Stimulated activated CD4-positive, alpha-beta T cell treated with anti-CD3 and anti-CD28 coated beads, Interleukin-4, amount 100 ng/mL, for 48 hours (primary cell): ENCODE measurements around the gene FBLN1.
"Not testable (repeated sequence)": the region's sequence is repeated elsewhere in the genome, so short reads cannot be mapped to it uniquely, and the experiment has no call there.

ENCODE experiments used
- DNase-seq, 2 donors: peaks; one replicate each; pipeline ENCODE4 v3.0.0-alpha.2; 2020; ENCODE audit warnings: low read depth in 2 of 2

Gene FBLN1

DNA sequence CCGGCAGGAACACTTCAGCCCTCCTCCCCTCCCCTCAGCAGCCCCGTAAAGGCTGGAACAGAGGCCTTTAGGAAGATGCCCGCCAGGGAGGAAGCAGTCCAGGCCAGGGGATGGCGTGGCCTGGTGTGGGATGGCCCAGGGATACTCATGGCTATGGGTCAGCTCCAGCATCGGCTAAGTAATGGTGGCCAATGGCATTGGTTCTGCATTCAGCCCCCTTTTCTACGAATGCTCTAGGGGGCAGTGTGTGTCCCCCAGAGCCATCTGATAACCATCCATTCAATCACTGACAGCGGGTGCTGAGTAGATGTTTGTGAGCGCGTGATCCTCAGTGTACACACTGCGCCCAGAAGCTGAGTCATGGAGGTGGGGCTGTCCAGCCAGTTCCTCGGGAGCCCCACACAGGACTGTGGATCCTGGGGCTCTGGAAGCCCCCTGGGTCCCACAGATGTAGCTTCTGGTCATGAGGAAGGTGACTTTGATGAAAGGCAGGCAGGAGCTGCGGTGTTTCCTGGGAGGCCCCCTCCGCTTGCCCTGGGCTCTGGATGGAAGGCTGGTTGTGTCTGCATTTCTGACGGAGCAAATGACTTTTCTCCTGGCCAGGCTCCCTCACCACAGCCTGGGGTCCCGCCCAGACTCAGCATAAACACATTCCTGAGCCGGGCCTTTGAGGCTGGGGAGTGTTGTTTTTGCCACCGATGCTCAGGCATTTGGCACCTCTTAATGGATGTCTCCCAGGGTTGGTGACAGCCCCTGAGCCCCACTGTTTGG is 46.5 kb downstream of the FBLN1 start:
- no peak for DNase-seq

DNA sequence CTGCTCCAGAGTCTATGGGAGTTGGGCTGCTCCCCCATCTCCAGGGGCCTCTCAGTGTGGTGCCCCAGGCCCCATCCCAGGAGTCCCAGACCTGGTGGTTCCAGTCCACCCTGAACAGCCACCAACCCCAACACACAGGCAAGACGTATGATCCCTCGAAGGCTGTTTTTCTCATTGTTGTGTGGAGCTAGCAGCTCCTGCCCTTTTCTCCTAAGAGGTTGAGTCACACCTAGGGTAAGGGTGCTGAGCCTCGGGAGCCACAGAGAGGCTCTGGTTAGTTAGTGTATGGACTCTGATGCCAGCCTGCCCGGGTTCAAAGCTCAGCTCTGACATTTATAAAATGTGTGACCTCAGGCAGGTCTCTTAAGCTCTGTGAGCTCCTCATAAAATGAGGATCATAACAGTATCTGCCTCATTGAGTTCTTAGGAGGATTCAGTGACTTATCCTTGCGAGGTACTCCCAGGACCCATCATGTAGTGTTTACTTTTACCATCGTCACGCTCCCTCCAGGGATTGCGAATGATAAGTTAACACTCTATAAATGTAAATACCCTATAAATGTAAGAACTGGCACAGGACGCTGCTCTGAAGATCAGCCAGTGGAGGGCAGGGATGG is 47.2 kb downstream of the FBLN1 start:
- no peak for DNase-seq

GRCh38 chr22:45550416-45550815 is 47.7 kb downstream of the FBLN1 start:
- no peak for DNase-seq

DNA sequence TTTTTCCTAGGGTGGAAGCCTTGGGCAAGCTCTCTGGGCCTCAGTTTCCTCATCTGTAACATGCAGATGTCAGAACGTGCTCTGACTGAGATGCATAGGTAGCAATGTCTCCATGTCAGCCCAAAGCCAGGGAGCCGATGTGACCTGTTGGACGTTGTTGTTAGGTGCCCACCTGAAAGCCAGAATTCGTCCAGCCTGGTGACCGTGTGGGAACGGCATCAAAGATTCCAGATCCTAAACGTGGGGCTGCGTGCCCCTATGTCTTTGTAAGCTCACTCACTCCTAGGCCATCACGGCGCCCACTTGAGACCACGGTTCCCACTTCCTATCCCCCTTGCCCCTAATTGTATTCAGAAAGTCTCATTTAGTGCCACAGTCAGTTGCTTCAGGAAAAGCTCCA is 48.2 kb downstream of the FBLN1 start:
- no peak for DNase-seq

DNA sequence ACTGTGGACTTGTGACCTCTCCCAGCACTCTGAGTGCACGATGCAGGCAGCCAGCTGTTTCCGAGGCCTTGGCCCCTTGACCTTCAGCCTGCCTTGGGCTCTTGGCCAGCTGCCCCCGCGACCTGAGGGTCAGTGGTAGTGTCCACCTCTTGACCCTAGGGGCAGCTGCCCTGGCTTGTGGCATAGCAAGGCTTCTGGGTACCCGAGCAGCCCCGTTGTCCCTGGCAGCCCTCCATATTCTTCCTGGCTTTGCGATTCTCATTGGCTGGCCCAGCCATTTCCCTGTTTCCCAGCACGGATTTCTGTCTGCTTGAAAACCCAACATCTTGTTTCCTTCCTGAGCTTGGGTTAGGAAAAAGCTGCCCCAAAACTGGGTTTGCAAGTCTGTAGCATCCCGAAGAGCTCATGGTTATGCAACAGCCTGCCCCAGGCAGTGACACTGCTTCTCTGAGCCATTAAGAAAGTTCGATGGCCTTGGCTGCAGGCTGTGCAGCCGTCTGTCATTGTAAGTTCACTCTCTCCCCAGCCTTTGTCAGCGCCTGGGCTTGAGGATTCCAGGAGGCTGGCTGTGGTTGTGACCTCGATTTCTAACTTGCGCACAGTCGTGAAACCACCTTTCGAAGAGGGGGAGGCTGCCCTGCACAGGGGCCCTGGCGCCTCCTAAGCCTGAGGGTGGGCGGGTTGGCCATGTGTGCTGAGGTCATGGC is 48.8 kb downstream of the FBLN1 start:
- no peak for DNase-seq

- DNase-seq = no peak
Observed at GRCh38 chr22:45552017-45552411, 49.3 kb downstream of the FBLN1 start.

DNA sequence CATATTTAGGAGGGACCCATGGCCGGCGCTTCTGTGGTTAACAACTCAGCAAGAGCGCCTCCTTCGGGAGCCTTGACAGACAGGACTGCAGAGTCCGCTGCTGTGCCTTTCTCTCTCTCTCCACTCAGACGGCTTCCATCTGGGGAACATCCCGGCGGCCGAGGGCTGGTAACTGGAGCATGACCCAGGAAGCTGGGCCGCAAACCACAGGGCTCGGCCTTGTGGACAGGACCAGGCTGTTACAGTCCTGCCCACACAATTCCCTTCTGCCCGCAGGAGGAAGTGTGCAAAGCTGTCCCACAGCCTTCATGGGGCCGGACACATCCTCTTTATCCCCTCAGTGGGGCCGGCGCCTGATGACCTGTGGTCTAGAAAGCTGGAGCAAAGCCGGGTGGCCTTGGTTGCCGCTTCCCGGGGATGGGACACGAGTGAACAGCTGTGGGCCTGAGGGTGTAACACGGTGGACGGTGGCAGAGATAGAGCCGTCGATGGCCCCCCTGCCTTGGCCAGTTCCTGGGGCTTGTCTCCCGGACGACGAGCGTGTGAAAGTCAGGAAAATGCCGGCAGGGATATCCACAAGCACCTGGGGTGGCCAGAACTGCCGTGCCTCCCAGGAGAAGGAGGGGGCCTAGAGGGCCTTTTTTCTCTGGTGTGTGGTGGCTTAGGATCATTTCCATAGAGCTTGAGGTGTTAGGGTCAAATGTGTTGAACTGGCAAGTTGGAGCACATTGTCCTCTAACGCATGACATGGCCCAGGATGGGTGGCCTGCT is 50.1 kb downstream of the FBLN1 start:
- DNase-seq = no peak

- DNase-seq = peak; percentile 43 to 60
Observed at GRCh38 chr22:45553351-45554039, 50.8 kb downstream of the FBLN1 start.

DNA sequence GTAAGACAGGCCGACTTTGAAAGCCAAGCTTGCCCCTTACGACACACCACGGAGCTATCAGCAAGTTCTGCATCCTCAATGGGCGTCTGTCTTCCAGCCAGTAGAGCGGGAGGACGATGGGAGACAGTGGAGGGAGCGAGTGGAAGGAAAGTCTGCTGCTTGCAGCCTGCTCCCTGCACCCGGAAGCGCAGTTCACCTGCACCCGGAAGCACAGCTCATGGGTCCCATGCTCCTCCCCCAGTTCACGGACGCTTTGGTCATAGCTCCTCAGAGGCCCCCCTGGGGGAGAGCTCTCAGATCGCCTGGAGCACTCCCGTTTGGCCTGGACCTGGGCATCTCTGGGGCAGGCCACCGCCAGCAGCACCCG is 51.3 kb downstream of the FBLN1 start:
- DNase-seq = no peak

GRCh38 chr22:45554861-45555260 is 52.2 kb downstream of the FBLN1 start:
- DNase-seq = no peak

GRCh38 chr22:45557926-45558325 is 55.2 kb downstream of the FBLN1 start:
- not testable (repeated sequence) for DNase-seq

DNA sequence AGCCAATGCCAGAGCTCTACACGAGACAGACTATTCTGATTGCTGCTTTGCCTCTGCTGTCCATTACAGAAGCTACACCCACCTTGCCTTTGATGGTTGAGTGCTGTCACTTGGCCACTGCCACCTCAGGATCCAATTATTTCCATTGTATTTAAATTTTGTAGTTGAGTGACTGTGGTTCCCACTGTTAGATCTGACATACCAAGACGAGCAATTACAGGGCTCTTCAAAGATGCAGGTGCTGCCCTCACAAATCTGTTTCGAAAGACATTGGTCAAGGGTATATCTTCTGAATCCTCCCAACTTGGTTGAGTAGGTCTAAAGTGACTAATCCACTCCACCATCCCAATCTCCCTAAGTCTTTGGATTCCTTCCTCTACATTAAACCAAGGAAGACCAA is 57.4 kb downstream of the FBLN1 start:
- not testable (repeated sequence) for DNase-seq

- not testable (repeated sequence) for DNase-seq
Observed at GRCh38 chr22:45560761-45561160, 58.1 kb downstream of the FBLN1 start.

- no peak for DNase-seq
Observed at GRCh38 chr22:45562102-45562501, 59.4 kb downstream of the FBLN1 start.

DNA sequence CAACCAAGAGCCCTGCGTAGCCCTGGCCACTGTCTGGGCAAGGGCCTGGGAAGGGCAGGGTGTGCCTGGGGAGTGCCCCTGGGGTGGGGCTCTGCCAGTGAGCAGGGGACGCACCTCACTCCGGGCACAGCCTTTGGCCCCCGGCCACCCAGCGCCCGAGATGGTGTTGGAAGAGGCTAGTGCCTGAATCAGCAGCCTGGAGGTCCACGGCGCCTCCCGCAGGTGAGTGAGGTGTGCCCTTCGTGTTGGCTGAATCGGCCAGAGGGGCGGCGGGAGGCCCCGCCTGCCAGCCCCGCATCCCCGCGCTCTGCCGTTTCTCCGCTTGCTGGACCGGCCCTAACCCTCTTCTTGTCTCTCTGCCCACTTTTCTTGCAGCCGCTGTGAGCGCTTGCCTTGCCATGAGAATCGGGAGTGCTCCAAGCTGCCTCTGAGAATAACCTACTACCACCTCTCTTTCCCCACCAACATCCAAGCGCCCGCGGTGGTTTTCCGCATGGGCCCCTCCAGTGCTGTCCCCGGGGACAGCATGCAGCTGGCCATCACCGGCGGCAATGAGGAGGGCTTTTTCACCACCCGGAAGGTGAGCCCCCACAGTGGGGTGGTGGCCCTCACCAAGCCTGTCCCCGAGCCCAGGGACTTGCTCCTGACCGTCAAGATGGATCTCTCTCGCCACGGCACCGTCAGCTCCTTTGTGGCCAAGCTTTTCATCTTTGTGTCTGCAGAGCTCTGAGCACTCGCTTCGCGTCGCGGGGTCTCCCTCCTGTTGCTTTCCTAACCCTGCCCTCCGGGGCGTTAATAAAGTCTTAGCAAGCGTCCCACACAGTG is 60.1 kb downstream of the FBLN1 start:
- no peak for DNase-seq

DNA sequence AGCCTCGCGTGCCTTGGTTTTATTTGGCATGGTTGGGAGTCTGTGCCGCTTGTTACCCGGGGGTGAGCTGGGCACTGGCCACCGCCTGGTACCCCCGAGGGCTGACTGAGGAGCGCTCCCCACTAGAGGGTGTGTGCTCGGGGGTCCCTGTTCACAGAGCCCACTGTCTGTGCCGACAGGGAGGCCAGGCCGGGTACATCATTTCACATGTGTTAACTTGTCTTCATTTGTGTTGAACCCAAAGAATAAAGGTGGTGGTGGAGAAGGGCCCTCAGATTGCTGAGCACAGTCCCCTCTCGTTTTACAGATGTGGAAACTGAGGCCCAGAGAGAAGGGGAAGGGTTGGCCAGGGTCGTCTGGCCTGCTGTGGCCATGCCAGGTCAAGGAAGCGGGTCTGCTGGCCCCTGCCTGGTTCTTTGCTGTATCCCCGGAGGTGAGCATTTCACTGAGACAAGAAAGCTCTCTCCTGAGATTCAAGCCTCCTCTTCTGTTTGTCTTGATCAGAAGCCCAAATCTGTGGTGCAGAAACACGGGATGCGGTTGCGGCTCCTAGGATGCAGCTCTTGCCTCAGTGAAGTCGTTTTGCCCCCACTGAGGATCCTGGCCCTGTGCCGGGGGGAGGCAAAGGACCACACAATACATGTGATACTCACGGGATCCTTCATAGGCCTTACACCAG is 60.8 kb downstream of the FBLN1 start:
- DNase-seq = no peak

DNA sequence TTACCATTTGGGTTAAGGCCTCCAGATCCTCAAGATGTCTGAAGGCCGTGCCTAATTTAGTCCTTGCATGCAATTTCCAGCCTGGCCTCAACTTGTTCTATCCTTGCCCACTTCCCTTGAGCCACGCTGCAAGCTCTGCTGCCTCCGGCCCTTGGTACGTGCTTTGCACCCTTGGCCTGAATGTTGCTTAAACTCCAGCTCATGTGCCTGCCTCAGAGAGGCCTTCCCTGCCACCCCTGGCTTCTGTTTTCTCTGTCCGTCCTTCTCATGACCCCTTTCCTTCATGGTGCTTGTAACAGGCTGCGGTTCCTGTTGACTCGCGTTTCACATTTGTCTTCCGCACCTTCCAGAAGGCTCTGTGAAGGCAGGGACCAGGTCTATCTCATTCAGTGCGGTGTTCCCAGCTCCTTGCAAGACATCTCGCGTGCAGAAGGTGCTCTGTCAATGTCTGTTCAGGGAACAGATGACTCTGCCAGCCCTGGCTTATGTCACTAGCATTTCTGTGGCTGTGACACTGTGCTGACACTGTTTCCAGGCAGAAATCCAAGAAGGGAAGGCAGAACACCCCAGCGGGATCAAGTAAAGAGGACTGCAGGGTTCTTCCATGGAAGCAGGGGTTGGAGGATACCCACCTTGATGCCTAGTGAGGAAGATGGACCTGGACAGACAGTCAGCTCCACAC is 61.8 kb downstream of the FBLN1 start:
- no peak for DNase-seq

- DNase-seq = no peak
Observed at GRCh38 chr22:45565171-45565570, 62.5 kb downstream of the FBLN1 start.

DNA sequence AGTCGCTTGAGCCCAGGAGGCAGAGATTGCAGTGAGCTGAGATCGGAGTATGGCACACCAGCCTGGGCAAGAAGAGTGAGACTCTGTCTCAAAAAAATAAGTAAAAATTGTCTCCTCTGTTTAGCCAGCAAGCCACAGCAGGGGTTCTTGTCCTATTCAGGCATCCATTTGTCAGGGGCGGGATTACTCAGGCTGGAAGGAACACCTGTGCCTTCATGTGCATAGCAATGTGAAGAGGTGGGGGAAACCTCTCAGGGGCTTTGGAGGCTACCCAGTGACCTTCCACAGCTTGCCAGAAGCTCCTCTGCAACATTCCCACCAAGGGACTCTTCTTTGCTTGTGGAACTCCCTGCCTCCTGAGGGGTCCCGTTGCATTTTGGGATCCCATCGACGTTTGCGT is 63.3 kb downstream of the FBLN1 start:
- DNase-seq = no peak

DNA sequence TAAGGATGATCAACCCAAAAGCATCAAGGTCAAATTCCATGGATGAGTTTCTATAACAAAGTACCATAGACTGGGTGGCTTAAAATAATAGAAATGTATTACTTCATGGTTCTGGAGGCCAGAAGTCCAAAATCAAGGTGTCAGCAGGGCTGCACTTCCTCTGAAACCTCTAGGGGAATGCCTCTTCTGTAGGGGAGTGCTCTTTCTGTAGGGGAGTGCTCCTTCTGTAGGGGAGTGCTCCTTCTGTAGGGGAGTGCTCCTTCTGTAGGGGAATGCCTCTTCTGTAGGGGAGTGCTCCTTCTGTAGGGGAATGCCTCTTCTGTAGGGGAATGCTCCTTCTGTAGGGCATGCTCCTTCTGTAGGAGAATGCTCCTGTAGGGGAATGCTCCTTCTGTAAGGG is 65.5 kb downstream of the FBLN1 start:
- DNase-seq = no peak
